NB4 (cell line): ENCODE results near the gene DNAJC15.
"Not testable (repeated sequence)": the region's sequence is repeated elsewhere in the genome, so short reads cannot be mapped to it uniquely, and the experiment has no call there.

Experiments used
- DNase-seq: peaks from one replicate; pipeline ENCODE4 v3.0.0; 2010; ENCODE audit warnings: low read depth
- H3K4me3 ChIP-seq: one replicate; pipeline ENCODE4 v1.5.1; 2011; ENCODE audit warnings: mild to moderate bottlenecking, low read depth, low read length, moderate library complexity
- MYC ChIP-seq: IDR thresholded peaks from 2 replicates; pipeline ENCODE4 v1.6.1; 2011; ENCODE audit warnings: low read depth, low read length
- POLR2A ChIP-seq: IDR thresholded peaks from 2 replicates; pipeline ENCODE4 v1.6.1; 2011; ENCODE audit warnings: mild to moderate bottlenecking; ENCODE audit not compliant: insufficient read length; ENCODE audit errors: extremely low read depth
- TF ChIP-seq, protein P1 (sequence below): IDR thresholded peaks from one replicate; pipeline ENCODE4 v1.5.1; 2012; ENCODE audit warnings: low read depth, low read length
- TF ChIP-seq, protein P2 (sequence below): IDR thresholded peaks from 2 replicates; pipeline ENCODE4 v1.6.1; 2011; ENCODE audit warnings: low read depth, low read length

DNAJC15 gene

DNA sequence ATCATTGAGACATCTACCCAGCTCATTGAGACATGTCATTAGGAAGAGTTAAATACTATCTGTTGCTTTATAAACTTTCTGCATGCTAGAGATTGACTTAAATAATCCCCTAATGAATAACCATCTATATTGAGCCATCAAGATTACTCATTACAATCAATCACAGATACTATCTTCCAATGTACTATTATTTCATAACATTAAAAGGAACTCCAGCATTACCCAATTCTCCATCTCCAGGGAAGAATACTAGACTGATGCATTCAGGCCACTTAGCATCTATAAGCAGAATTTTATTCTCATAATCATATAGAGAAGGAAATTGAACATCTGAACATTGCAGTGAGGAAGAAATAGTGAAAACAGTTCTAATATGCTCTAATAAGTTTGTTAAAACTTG, 39.4 kb upstream of the DNAJC15 start:
- no peak for DNase-seq
- TF ChIP-seq, protein P1, sequence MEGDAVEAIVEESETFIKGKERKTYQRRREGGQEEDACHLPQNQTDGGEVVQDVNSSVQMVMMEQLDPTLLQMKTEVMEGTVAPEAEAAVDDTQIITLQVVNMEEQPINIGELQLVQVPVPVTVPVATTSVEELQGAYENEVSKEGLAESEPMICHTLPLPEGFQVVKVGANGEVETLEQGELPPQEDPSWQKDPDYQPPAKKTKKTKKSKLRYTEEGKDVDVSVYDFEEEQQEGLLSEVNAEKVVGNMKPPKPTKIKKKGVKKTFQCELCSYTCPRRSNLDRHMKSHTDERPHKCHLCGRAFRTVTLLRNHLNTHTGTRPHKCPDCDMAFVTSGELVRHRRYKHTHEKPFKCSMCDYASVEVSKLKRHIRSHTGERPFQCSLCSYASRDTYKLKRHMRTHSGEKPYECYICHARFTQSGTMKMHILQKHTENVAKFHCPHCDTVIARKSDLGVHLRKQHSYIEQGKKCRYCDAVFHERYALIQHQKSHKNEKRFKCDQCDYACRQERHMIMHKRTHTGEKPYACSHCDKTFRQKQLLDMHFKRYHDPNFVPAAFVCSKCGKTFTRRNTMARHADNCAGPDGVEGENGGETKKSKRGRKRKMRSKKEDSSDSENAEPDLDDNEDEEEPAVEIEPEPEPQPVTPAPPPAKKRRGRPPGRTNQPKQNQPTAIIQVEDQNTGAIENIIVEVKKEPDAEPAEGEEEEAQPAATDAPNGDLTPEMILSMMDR = no peak
- no peak for TF ChIP-seq POLR2A
- TF ChIP-seq MYC = no peak
- TF ChIP-seq, protein P2, sequence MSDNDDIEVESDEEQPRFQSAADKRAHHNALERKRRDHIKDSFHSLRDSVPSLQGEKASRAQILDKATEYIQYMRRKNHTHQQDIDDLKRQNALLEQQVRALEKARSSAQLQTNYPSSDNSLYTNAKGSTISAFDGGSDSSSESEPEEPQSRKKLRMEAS = no peak
- no peak overlapping the region for H3K4me3 ChIP-seq

DNA sequence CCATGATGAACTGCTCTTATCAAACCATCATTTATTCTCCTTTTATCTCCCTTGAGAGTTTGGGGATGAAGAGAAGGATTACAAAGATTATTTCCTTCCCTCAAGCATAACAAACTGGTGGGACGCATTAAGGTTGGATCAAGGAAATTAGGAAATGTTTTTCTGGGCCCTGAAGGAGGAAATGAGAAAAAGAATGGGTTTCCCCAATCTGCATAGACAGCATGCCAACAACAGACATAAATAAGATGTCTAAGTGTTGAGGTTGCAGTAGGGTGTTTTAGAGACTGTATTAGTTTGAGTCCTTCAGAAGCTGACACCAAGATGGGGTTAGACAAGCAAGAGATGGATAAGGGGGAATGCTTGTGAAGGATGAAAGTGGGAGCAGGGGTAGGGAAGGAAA, 38.7 kb upstream of the DNAJC15 start:
- DNase-seq = no peak
- TF ChIP-seq MYC (no peak), POLR2A (no peak)
- TF ChIP-seq, protein P1 = no peak

DNA sequence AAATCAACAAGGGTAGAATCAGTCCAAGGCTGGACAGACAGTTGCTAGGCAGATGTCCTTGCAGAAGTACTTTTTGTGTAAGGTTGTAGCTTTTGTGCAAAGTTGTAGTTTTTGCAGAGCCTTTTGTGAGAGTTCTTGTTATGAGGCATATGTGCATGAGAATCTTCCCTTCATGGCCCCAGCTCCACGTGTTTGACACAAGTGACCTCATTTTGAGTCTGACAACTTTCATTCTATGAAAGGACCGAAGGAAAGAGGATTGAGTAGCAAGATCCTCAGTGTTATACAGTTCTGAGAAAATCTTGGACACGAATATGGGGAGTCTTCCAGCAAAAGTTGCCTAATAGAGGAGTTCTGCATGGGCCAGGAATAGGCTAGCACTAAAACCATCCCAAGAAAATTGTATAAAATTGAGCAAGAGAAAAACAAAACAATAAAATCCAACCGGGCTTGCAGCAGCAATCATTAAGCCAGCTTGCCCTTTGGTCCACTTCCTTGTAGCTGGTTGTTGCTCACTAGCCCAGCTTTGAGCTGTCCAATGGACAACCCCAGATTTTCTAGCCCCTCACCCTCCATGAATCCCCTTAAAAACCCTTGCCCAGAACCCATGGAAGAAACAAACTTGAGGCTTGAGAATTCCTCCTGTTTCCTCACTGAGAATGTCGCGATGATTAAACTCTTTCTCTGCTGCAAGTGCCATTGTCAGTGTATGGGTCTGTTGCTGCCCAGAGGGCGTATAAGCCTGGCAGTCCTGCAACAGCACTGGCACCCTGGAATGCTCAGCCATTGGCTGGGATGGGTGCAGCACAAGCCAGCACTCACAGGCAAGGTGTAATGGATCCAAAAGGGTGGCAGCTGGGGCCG, 37.8 kb upstream of the DNAJC15 start:
- DNase-seq = no peak

More for the DNA sequence above, 38.7 kb upstream of the DNAJC15 start:
- H3K4me3 ChIP-seq = no peak overlapping the region

DNA sequence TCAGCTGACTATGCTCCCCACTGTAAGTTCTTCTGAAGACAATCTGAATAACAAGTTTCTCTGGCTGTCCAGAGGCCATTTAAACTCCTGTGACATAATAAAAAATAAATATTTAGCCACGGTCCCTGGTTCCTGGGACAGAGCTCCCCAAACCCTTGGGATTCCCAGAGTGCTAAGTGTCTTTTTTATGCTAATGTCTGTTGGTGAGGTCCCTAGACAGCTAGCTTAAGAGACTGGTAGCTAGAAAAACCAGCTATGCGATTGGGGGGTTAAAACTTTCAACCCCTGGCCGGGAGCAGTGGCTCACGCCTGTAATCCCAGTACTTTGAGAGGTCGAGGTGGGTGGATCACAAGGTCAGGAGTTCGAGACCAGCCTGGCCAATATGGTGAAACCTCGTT, 37.2 kb upstream of the DNAJC15 start:
- no peak for TF ChIP-seq POLR2A
- TF ChIP-seq, protein P1 = no peak
- no peak for TF ChIP-seq MYC
- TF ChIP-seq, protein P2 = no peak
- DNase-seq = no peak
- H3K4me3 ChIP-seq = no peak overlapping the region

More for the DNA sequence above, 37.8 kb upstream of the DNAJC15 start:
- TF ChIP-seq, protein P1 = no peak
- TF ChIP-seq MYC (no peak), POLR2A (no peak)
- TF ChIP-seq, protein P2 = no peak
- H3K4me3 ChIP-seq = no peak overlapping the region

DNA sequence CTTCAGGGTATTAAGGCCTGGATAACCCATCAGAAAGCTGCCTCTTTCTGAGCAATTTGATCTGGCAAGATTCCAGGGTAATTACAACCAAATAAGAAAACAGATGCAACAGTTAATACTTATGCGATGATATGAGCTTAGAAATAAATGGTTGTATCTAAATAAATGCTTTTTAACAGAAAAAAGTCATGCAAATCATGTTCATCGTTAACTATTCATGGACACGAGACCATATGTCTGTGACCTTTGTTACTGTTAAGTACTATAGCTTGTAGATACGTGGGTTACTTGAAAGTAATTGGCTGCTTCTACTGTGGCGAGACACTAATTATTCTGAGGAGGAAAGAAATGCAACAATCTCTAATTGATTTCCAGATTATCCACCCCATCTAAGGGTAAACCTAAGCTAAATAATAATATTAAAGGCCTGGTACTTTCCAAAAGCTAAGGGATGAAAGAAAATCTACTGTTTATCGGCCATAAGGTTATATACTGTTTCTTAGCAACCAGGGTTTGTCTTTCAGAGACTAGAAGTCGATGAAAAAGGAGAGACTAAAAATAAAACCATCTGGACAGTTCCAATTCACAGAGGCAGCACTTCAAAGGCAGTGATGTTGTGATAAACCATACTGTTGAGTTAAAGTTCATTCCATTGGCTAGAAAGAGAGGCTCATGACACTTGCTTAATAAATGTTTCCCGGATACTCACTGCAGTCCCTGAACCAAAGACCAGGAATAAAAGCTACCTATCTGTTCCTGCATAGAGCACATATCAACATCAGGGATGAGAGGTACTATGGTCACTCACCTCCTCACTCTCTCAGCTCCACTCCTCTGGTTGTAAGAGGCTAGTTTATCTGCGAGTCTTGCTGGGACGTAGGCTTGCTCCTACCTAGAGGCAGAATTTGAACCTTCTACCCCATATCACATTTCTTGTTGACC, 32.8 kb upstream of the DNAJC15 start:
- DNase-seq = no peak
- H3K4me3 ChIP-seq = no peak overlapping the region

DNA sequence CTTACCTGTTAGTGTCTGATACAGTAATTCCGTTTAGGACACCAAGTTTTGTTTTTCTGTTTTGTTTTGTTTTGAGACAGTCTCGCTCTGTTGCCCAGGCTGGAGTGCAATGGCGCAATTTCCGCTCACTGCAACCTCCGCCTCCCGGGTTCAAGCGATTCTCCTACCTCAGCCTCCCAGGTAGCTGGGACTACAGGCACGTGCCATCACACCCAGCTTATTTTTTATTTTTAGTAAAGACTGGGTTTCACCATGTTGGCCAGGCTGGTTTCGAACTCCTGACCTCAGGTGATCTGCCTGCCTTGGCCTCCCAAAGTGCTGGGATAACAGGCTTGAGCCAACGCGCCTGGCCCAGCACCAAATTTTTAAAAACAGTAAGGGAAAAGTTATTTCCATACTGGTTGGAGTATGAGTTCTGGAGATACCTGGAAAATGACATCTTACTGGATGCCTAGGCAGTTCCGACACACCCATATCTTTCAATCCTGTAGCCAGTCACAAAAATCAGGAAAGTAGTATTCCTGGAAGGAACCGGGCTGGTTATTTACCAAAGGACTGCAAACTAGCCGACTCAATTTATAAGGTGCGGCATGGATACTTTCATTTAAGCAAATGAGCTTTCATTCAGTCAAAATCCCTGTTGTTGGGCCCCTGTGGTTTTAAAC, 32.0 kb upstream of the DNAJC15 start:
- DNase-seq = not testable (repeated sequence)
- peak overlapping the region; percentile 57 for H3K4me3 ChIP-seq

More for the DNA sequence above, 32.8 kb upstream of the DNAJC15 start:
- TF ChIP-seq POLR2A (no peak), MYC (no peak)
- TF ChIP-seq, protein P2 = no peak
- TF ChIP-seq, protein P1 = no peak
